ENCODE data around the gene ATL1.

Gene ATL1

DNA sequence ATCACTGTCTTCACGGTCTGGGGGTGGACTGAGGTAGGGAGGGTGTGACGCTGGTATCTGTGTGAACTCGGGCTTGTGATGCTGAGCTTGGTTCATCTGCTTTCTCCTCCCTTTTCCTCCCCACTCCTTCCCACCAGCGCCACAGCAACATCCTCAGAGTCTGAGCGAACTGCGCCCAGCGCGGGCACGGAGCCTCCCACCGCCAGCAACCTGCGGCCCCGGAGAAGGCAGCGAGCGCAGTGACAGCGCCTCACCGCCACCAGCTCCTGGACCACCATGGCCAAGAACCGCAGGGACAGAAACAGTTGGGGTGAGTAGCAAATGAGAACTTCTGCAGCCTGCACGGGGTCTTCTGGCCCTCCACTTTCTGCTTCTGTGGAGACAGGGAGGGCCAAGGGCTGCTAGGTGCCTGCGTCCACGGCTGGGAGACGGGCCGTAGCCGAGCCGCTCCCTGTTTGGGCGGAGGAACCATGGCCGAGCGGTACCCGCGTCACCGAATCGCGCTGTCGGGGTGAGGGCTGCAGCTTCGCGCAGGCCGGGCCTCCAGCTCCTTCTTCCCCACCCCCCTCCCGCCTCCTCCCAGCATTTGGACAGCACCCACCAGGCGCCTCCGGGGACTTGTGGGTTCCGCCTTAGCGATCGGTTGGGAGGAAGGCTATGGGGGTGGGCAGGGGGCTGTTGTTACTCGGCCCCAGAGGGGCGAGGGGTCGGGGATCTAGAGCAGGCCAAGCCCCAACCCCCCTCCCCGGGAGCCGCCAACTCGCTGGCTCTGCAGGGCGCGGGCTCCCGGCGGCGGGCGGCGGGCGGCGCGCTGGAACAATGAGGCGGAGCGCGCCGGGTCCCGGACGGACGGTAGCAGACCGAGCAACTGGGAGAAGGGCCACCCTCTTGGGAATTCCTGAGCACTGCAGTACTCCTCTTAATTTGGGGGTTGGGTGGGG is at the start of gene ATL1:
Gene ATL1 (plus strand): TSS at position 156 of the 941 bp plus-strand sequence. CDS start 121 bp downstream, at position 277.
- DNase-seq: no peak

DNA sequence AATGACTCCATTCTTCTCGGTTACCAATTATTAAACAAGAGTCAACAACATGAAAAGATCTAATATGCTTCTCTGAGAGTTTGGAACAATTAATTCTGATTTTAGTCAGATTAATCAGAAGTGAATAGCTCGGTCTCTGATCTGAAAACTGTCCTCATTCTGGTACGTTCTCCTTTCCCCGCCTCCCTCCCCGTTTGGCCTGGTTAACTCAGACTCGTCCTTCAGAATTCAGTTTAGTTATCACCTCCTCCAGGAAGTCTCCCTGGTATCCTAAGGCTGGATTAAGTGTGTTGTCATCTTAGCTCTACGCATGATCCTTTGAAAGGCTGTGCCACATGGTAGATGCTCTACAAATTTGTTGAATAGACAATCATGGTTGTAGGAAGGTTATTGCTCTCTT is 49.8 kb upstream of the ATL1 start:
- DNase-seq: no peak

DNA sequence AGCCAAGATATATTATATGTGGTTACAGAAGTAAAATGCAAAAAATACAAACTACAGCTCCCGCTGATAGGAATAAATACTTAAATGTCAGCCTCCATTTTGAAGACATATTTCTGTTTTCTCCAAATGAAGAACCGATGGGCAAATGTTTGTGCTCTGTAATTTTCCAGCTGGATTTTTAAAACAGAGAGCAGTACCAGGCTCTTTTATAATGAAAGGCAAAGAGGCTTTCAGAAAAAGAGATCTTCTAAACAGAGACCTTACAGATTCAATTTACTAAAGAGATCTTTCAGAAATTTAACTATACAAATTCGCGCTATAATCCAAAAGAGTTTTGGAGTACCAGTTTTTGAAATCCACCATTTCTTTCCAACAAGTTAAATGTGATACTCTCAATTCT is 47.5 kb upstream of the ATL1 start:
- no peak for DNase-seq

DNA sequence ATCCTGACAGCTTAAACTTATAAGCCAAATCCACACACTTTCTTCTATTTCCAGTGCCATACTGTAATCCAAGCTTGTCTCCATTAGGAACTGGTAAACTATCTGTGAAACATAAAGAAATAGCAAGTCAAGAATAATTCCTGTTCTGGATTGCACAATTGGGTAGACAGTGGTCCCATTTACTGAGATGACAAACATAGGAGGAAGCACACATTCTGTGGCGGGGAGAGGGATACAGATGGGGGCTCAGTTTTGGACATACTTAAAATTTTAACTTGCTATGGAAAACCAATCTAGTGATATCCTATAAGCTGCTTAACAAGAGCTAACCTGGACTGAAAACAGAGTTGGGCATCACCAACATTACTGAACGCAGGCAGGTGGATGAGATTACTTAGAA is 43.9 kb upstream of the ATL1 start:
- no peak for DNase-seq

DNA sequence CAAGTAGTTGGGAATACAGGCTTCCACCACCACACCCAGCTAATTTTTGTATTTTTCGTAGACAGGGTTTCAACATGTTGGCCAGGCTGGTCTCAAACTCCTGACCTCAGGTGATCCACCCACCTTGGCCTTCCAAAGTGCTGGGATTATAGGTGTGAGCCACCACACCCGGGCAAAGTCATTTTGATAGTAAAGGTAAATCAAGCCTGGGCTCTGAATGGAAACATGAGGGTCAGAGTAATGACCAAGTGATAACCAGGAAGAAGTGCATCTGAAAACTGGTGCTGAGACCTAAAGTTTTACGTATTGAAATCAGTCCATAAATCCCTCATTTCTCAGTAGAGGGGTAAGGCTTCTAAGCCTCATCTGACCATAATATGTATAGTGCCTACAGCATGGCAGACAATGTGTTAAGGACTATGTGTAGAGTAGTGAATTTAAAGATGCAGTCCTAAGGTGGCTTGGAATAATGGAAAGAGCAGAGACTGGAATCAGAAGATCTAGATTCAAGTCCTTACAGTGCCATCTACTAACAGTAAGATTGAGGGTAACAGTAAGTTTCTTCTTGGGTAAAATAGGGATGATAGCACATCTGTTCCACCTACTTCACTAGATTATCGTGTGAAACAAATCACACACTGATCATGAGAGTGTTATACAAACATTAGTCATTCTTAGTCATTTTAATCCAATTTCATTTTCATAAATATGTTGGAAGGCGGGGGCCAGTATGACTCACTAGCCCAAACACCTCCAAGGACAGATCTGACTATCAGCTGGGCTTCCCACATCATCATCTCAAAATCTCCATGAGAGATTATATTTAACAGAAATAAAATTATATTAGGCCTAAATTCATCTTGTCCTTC is 38.8 kb upstream of the ATL1 start:
- DNase-seq: no peak

DNA sequence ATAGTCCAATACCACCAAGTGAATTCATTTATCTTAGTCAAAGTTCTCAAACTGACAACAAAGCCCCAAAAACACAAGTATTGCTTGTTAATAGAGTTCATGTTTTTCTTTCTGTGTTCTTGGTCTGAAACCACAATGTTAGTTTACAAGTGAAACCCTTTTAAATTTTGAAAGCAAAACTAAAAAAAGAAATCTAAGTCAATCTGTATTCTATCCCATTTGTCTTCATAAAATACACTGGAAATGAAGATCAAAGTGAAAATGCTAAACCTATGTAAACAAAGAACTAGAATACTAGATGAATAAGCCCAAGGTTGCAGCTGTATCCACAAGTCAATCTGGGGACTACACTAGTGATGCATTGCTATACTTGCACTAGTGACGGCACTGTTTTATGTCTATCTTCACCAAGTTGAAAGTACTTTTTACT is 38.0 kb upstream of the ATL1 start:
- no peak for DNase-seq

DNA sequence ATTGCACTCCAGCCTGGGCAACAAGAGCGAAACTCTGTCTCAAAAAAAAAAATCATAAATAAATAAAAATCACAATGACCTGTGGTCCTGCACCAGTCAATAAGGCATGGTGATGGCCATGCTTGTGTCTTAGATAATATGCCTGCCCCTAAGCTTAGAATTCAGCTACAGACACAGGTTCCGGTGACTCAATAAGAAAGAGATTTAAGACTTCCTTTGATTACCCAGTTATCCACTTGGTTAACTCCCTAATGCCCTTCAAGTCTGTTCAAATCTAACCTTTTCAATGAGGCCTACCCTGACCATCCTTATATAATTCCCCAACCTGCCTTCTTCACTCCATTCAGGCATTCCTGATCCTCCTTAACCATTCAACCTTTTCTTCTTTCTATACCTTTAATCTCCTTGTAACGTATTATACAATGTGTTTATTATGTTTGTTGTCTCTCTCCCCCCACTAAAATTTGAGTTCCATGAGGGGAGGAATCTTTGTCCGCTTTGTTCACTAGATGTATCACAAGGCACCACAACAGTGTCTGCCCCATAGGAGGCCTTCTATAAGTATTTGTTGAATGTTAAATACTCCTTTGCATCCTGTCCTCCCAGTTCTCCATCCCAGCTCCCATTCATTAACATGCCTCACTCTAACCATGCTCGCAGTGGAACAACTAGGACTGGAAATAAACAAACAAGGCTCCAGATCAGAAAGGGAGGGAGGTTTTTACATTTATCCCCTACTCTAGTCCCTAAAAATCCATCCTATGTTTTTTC is 36.5 kb upstream of the ATL1 start:
- DNase-seq: no peak

DNA sequence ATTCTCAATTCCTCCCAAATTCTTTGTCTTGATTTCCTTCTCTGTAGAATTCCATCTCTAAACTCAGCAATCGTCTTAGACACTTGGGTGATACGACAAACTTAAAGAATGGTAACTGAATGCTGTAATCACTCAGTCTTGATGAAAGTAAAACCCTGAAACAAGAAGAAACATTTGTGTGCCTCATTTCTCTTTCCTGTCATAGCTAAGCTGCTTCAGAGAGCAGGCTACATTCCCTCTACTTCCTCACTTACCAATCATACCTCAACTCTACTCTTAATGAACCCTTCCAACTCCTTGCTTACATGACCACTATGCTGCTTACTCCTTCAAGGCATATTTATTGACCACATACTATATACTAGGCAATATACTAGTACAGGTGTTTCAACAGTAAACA is 35.9 kb upstream of the ATL1 start:
- no peak for DNase-seq

DNA sequence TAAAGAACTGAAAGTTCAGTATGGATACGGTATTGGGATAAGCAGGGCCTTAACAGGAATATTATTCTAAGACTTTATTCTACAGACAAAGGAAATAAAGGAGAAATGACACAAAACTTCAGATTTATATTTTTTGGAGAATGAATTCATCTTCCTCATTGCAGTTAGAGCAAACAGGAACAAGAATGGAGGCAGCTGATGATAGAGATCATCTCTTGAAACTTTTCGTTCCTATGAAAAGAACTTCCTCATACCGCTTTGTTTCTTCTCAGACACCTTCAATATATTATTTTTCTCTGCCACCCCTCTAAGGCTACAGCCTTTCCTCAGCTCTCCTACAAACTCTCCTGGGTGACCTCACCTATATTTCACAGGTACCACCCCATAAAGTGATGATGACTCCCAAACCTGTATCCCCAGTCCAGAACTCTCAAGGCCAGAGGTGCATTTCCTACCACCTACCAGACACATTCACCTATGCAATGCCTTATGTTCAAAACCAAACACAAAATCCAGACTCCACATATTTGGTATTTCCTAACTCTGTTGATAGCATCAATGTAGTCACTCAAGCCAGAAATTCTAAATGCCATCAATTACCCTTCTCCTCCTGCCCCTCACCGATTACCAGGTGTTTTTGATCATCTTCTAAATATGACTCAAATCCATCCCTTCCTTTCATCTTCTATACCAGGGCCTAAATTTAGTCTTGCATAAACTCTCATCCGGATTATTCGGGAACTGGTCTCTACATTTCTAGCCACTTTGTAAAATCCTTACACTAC is 35.0 kb upstream of the ATL1 start:
- DNase-seq: no peak

DNA sequence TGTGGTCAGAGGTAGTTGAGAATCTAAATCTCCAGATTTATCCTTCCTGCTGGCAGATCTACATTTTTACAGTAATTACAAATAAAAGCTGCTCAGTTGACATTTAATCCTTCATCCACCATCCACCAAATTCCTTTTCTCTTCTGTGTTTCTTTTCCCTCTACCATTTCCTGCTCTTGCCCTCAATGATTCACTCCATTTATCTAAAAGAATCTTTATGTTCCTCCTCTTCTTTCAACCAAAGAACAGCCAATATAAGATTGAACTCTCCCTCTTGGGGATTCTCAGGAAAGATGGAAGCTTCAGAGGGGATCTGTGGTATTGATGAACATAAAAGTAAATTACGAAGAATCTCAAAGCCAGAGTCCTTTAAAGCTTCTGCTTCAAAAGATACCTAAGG is 31.9 kb upstream of the ATL1 start:
- DNase-seq: no peak

DNA sequence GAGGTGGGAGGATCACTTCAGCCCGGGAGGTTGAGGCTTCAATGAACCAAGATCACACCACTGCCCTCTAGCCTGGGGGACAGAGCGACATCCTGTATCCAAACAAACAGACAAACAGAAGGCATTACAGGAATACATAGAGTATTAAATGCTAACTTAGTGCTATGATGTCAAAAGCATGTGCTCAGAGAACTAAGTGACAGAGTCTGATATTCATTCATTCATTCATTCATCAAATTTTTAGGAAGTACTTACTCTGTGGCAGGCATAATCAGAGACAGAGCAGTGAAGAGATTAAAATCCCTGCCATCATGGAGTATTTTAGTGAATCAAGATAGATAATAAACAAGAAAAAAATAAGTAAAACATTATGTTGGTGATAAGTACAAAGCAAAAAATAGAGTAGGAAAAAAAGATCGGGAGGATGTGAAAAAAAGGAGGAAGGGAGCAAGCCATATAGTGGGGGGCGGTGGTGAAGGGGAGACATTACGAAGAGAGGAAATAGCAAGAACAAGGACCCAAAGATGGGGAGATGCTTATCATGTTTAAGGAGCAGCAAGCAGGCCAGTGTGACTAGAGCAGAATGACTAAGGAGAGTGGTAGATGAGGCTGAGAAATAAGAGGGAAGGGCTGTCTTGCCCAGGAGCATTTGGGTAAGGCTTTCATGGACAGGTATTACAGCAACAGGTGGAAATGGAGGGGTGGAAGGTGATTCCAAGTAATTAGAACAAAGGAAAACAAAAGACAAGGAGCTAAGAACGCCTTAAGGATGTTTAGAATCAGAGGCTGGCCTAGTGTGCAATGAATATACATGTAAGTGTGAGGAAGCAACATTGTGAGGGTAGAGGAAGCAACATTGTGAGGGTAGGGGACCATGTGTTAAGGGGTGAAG is 30.4 kb upstream of the ATL1 start:
- DNase-seq: no peak

DNA sequence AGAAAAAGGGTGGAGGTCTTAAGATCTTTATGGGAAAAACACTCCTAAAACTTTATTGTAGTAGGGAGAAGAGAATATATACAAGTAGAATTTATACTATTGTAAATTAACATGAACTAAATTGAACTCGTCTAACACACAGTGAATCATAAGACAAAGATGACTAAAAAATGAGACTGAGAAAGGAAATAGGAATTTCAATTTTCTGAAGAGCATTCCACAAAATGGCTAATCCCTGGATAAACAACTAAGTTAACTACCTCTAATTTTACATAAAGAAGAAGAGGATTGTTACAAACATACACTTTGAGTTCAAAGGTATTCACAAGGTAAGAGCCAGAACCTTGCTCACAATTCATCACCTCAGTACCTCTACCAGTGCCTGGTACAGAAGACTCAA is 29.6 kb upstream of the ATL1 start:
- no peak for DNase-seq

DNA sequence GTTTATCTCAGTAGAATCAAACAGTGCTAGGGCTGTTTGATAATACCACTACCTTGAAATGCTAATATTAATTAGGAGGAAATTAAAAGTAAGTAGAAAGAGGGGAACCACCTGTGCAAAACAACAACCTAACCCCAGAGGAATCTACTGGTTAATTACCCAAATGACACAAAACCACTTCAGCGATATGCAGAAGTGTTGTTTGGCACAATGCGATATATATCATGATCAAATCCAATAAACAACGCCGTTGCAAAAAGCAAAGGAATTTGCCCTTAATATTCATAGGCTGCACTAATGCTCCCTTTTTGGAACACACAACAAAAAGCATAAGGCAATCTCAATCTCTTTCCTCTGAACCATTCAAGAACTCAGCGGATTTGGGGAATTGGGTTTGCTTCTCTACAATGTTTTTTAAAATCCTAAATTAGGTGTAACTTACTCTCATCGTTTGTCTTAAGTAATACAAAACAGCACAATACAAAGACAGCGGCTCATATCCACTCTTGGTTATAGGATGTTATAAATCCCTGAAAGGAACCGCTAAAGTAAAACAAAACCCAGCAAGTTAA is 29.1 kb upstream of the ATL1 start:
- DNase-seq: no peak

DNA sequence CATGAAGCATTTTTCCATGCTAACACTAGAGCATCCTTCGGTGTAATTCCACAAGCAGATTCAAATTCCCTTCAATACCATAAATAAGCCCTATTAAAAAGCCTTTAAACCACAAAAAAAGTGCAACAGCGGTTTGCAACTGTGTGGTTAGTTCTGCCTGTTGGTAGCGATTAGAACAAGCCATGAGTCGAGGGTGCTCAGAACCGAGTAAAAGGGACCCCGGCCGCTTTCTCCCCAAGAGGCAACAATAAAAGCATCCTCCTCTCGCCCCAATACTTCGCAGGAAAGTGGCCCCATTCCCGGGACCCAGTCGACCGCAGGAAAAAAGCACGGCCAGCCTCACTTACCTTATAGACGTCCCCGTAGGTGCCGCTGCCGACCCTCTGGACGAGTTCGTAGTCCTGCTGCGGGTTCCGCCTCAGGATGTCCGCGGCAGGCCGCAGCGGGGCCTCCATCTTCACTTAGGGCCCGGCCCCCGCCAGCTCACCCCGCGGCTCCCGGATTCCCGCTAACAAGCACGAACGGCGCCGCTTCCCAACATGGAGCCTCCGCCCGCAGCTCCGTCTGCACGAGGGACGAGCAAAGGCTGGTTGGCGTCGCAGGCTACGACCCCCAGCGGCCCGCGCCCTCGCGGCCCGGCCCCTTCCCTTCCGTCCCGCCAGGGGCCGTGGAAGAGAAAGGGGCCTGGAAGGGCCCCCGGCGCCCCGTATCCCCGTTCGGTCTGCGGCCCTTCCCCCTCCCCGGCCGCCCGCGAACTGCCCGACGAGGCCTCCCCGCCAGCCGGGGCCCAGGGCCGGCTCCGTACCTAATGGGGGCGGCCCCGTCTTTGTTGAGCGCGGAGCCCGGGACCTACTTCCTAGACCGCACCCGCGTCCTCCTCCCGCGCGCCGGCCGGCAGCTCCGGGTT is 28.1 kb upstream of the ATL1 start:
- no peak for DNase-seq

DNA sequence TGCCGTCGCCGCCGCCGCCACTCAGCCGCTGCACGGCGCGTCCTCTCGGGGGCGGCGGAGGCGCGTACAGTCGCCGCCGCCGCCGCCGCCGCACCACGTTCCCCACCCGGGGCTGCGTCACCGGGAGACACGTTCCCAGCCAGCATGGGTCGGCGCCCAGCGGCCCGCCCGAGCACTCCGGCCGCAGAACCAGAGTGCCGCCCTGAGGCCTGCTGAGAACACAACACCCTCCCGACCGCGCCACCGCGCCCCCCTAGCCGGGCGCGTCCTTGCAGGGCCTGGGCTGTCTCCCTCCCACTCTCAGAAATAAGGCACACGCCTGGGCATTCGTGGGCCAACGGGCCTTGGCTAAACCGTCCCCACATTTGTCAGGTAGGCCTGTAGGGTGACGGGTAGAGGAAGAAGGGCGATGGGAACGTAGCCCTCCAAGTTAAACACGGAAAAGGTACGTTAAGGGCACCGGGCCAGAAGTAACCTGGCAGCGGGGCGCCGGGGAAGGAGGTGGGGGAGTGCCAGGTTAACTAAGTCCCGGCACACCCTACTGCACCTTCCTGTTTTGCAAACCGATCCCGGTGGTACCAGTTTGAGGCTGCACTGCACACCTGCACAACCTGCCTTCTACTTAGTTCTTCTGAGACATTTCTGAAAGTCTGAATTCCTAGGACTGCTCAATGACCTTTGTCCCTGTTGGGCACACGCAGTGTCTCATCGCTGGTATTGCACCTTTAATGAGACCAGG is 27.3 kb upstream of the ATL1 start, which contains the start of gene MAP4K5:
Gene MAP4K5 (minus strand): TSS at position 68 of the 739 bp plus-strand sequence. CDS start 520 bp downstream, outside the sequence.
- peak; percentile 26 for DNase-seq

DNA sequence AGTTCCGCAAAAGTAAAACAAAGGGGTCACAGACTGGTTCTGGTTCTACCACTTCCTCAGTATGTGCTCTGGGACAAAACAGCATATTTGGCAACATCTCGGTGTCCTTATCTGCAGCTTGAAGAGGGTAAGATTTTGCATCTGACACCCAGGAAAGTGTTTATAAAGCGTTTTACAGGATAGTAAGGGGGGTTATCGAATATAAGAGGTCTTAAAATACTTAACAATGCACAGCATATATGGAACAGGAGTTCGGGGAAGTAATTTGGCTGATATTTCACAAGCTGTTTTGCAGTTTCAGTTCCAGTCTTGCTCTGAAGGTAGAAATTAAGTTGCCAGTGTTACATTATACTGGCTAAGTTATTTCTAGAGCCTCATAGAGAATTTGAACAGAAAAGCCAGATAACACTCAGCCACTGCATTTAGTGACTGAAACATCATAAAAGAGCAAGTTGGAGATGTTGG is 26.7 kb upstream of the ATL1 start:
- peak; percentile 14 for DNase-seq

DNA sequence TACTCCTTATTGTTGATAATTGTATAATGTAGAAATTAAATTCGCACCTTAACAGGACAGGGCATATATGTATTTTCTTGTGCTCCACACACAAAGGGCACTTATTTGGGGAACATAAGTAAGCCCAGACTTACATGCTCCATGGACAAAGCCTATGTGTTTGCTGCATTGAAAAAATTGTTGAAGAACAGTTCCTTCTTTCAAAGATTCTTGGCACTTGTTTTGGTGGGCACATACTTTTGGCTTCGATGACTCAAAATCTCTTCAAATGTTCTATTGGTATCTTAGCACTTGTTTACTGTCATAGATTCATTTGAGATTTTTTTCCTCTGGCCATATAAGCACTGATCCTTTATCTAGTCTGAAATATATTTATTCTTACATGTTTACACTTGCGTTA is 26.1 kb upstream of the ATL1 start:
- no peak for DNase-seq

DNA sequence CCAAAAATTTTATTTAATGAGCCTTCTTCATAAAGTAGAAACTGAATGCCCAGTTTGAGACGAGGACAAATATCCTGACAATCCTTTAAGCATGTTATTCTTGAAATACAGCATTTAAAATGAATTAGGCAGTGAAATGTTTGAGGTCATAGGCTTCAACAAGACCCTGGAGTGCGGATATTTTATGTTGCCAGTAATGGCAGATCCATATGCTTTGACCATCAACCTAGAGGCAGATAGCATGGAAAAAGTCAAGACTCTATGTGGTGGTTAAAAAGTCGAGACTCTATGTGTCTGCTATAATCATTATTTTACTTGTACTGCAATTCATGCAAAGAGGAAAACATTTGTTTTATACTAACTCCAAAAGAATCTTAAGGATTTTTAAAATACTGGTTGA is 25.5 kb upstream of the ATL1 start:
- no peak for DNase-seq

DNA sequence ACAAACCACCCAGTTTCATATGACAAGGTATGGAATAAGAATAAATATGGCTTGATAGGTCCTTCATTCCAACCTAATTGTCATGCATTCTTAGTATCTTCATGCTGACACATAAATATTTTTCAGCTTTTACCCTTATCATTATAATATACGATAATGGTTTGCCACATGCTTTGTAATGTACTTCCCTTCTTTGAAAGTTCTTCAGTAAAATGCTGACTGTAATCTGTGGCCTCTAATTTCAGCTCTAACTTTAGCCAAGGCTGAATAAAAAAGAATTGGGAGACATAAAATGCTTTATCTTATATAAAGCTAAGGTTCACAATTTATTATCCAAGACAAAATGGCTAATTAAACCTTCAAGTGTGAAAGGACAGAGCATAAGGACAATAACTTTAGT is 24.9 kb upstream of the ATL1 start:
- DNase-seq: no peak
